ENCODE results near the gene RBM28. TPM values are rescaled to one million over a fixed set of nuclear protein-coding genes. Genes with fewer than 3 reads are reported as not detected.

Gene RBM28
- total RNA-seq, 1 donor from 2014 or later: 23.8 TPM

DNA sequence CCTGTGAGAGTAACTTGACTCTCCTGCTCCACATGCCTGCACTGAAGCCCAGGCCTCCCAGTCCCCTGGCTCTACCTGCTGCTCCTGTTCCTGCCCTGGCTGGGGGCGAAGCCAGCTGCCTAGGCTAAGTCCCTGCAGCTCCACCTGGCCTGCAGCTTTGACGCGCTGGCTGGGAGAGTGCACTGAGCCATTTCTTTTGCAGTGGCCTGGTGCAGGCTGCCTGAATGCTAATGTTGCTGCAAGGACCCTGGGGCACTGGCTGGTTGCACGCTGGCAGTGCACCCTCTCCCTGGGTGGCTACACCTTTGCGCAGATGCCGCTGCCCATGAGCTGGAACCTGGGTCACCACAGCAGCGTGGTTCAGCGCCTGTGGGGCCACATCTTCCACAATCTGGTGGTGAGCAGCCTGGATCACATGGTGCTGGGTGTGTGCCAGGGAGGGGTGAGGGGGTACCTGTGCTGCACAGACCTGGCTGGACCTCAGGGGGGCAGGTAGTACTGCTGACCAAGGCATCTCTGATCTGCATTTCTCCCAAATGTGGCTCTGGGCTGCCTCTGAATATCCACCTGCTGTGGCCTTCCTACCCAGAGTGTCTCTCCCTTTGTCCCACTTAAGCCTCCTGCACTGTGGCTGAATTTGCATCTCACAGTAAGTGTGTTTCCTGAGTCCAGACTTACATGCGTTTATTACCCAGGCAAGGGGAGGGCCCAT is 46.1 kb upstream of the RBM28 start:
- DNase-seq (ENCODE audit: low spot score in 2 of 2): peak in 1 of 2 donors; percentile 56
- intact Hi-C loops (cut with DNase I): loop anchor here (5.0 kb wide), 1 partner anchor 38 kb away; no protein-coding TSS in a partner anchor
- Histone ChIP-seq H3K27me3 (no peaks in the 10 kb centered on the region), H3K4me3 (no peak overlapping the region), H3K4me1 (no peaks in the 10 kb centered on the region), H3K36me3 (peaks cover 27 to 30% of the 10 kb centered on the region in 2 donors), H3K9me3 (no peaks in the 10 kb centered on the region), H3K27ac (no peak overlapping the region)
- TF ChIP-seq, protein P1, sequence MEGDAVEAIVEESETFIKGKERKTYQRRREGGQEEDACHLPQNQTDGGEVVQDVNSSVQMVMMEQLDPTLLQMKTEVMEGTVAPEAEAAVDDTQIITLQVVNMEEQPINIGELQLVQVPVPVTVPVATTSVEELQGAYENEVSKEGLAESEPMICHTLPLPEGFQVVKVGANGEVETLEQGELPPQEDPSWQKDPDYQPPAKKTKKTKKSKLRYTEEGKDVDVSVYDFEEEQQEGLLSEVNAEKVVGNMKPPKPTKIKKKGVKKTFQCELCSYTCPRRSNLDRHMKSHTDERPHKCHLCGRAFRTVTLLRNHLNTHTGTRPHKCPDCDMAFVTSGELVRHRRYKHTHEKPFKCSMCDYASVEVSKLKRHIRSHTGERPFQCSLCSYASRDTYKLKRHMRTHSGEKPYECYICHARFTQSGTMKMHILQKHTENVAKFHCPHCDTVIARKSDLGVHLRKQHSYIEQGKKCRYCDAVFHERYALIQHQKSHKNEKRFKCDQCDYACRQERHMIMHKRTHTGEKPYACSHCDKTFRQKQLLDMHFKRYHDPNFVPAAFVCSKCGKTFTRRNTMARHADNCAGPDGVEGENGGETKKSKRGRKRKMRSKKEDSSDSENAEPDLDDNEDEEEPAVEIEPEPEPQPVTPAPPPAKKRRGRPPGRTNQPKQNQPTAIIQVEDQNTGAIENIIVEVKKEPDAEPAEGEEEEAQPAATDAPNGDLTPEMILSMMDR (IDR thresholded peaks at IDR 0.05): no peak

DNA sequence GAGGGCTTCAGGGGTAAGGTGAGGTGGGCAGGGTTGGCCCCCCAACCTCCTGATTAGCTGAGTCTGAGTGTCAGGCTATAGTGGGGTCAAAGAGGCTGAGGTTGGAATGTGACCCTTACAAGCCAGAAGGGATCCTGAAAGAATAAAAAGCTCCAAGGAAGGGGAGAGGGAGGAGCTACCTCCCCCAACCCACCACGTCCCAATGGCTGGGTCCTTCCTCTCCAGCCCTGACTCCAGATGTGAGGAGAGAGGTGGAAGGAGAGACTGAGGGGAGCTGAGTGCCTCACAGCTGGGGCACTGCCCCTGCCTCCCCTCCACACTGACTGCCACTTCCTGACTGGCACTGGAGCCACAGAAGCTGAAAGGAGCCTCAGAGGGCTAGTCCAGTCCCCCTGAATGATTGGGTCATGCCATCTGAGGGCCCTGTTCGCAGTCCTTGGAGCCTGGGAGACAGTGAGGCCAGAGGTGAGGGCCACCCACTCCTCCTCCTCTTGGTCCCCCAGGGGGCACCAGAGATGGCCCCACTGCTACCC is 45.4 kb upstream of the RBM28 start:
- Histone ChIP-seq H3K27me3 (no peaks in the 10 kb centered on the region), H3K4me3 (no peak overlapping the region), H3K36me3 (peaks cover 21 to 24% of the 10 kb centered on the region in 2 donors), H3K4me1 (no peaks in the 10 kb centered on the region), H3K9me3 (no peaks in the 10 kb centered on the region), H3K27ac (no peak overlapping the region)
- DNase-seq (ENCODE audit: low spot score in 2 of 2): no peak
- TF ChIP-seq, protein P1 (IDR thresholded peaks at IDR 0.05): no peak
- intact Hi-C loops (cut with DNase I): loop anchor here (5.0 kb wide), 1 partner anchor 38 kb away; no protein-coding TSS in a partner anchor

DNA sequence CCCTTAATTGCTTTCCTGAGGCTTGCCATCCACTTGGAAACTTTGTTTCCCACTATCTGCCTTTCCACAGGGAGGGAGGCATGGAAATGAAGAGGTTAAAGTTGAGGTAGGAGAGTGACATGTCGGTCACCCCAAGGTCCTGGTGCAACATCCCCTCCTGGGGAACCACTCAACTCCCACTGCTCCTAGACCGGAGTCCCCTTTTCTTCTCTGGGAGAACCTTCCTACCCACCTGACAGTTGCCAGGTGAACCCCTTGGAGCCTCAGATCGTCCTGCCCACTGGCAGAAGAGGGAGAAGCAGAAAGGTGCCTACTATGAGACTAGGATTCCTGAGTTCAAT is 44.4 kb upstream of the RBM28 start:
- DNase-seq (ENCODE audit: low spot score in 2 of 2): no peak
- Histone ChIP-seq H3K27ac (no peak overlapping the region), H3K4me3 (no peak overlapping the region), H3K9me3 (no peaks in the 10 kb centered on the region), H3K27me3 (no peaks in the 10 kb centered on the region), H3K4me1 (no peaks in the 10 kb centered on the region), H3K36me3 (peaks cover 10 to 13% of the 10 kb centered on the region in 2 donors)
- intact Hi-C loops (cut with DNase I): loop anchor here (5.0 kb wide), 1 partner anchor 39 kb away; no protein-coding TSS in a partner anchor
- TF ChIP-seq, protein P1 (IDR thresholded peaks at IDR 0.05): no peak

- H3K9me3 ChIP-seq: no peaks in the 10 kb centered on the region
- no peaks in the 10 kb centered on the region for H3K4me1 ChIP-seq
- H3K27me3 ChIP-seq: no peaks in the 10 kb centered on the region
- intact Hi-C loops (cut with DNase I): loop anchor here (1.0 to 5.0 kb wide), 3 partner anchors 35 to 40 kb away; no protein-coding TSS in a partner anchor
- peaks cover 7% of the 10 kb centered on the region in 2 donors for H3K36me3 ChIP-seq
- peak overlapping the region in 1 of 2 donors; percentile 38 for H3K4me3 ChIP-seq
- TF ChIP-seq, protein P1 (IDR thresholded peaks at IDR 0.05): peak; percentile 65 to 84 (median 75)
- DNase-seq (ENCODE audit: low spot score in 2 of 2): peak in 1 of 2 donors; percentile 90
- no peak overlapping the region for H3K27ac ChIP-seq
Measured at GRCh38 chr7:128387216-128388144, 43.8 kb upstream of the RBM28 start.
